Activated T-cell treated with anti-CD3 and anti-CD28 coated beads, Interleukin-2, amount 50 U/mL, for 48 hours (primary cell): ENCODE results near the gene PPP6R3.
"Not testable (repeated sequence)": the region's sequence is repeated elsewhere in the genome, so short reads cannot be mapped to it uniquely, and the experiment has no call there.

Experiments
- DNase-seq, 2 experiments: peaks; one replicate each; pipeline ENCODE4 v3.0.0-alpha.2; 2020

Gene PPP6R3

DNA sequence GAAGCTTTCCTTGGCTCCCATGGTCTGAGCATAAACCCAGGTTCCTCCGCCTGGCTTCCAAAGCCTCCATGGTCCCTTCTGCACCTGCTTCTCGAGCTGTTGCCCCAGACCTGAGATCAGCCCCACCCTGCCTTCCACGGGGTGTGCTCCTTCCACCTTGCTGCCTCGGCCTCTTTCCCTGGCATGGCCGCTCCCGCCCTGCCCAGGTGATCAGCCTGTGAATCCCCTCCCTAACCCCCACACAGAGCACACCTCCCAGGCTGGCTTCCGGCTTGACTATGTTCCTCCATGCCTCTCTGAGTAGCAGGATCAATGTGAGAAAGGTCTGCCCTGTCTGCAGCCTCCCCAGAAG, 2.7 kb upstream of the PPP6R3 start:
- no peak for DNase-seq

DNA sequence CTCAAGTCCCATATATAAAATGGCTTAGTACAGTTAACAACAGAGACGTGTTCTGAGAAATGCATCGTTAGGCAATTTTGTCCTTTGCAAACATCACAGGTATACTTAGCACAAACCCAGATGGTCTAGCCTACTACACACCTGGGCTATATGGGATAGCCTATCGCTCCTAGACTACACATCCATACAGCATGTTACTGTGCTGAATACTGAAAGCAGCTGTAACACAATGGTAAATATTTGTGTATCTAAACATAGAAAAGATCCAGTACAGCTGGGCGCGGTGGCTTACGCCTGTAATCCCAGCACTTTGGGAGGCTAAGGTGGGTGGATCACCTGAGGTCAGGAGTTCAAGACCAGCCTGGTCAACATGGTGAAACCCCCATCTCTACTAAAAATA, 2.2 kb upstream of the PPP6R3 start:
- DNase-seq, result not testable (repeated sequence)

DNA sequence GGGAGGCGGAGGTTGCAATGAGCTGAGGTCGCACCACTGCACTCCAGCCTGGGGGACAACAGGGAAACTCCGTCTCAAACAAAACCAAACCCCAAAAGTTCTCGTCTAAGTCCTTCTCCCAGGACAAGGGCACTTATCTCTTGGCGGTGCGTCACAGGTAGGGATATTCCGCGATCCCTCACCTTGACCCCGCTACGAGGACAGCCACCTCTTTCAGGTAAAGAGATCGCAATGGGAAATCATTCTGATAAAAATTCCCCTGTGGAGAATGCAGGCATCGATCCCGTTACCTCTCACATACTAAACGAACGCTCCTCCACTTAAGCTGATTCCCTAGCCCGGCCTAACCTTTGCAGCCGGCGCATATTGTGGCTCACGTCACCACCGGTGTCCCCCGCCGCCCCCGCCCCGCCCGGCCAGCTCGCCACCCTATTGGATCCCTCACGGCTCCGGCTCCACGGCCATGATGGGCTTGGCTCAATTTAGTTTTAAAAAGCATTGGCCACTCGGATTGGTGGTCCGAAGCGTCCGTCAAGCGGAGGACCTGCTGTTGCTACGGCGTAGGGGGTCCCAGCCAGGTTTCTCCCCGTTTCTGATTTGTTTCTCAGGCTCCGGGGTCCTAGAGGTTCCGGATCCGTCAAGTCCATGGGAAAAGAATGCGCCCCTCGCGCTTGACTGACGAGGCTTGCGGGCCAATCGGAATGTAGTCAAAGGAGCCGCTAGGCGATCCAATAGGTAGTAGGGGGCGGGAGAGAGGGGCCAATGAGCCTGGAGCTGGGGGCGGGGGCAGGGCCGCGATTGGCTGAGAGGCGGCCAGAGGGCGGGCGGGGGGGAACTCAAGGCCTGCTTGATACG, 439 bp upstream of the PPP6R3 start:
- DNase-seq, result peak; percentile 97

DNA sequence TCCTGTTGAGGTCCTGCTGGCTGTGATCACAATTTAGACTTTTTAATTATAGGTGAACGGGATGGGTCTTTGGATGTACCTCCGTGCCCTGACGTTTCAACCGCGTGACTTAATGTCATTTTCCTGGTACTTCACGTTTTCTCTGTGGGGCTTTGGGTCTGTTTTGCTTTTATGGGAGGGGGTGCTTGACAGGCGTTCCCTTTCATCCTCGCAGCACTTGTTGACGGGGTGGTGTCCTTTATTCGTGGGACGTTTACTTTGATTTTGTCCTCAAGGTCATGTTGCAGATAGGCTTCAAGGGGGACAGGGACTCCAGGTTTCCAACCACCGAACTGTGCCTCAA, 994 bp downstream of the PPP6R3 start:
- DNase-seq, result no peak

DNA sequence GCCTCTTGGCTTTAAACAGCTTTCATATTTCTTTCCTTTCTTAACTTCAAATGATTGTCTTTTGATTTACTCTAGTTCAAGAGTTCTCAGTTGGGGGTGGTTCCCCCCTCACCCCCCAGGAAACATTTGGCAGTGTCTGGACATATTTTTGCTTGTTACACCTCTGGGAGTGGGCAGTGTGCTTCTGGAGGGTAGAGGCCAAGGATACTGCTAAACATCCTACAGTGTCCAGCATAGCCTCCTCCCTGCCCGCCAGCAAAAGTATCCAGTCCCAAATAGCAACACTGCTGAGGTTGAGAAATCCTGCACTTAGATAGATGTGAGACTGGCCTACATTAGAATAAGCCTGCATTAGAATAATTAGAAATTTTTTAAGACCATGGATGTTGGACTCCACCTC, 3.2 kb downstream of the PPP6R3 start:
- no peak for DNase-seq

DNA sequence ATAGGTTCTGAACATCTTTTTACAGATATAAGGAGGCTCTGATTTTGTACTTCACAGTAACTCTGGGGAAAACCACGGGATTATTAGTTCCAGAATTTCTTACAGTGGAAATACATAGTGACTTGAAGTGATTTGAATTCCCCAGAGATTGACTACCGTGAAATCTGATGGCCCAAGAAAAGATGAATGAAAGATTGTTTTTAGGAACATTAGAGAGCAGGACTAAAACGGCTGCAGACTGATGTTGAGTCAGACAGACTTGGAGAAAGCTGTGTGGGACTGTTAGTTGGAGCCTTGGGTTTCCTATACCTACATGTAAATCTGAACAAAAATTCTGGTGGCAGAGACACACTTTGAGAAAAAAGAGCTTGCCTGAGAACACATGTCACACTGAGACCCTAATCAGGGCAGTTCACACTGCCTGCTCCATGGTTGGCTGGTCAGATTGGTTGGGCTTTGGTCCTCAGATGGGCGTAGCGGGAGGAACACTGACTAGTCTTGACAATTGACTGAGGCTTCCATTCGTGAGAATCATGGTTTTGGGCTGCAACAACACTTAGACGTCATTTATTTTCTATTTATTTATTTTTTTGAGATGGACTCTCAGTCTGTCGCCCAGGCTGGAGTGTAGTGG, 6.8 kb downstream of the PPP6R3 start:
- no peak for DNase-seq

DNA sequence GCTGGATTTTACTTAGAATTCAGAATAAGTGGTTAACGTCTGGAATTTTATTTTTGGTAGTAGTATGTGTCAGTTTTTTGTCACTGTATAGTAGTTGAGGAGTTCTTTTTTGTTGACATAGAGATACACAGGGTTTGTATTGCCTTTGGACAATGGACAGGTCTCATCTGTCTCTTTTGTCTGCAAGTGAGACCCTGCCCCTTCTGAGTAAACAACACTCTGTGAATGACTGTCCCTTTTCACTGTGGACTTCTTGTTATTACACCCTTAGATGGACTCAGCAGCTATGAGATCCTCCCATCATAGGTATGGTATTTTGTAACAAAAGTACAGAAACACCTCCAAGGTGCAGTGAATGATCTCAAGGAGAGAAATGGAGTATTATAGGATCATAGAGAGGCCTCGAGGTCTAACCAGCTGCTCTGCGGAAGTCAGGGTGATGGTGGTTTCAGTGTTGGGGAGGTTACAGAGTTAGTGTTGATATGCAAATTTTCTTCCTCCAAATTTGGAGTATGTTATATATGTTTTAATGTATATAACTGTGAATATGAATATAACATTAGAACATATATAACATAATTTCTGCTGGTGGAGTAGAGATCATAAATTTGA, 7.8 kb downstream of the PPP6R3 start:
- DNase-seq, result no peak

DNA sequence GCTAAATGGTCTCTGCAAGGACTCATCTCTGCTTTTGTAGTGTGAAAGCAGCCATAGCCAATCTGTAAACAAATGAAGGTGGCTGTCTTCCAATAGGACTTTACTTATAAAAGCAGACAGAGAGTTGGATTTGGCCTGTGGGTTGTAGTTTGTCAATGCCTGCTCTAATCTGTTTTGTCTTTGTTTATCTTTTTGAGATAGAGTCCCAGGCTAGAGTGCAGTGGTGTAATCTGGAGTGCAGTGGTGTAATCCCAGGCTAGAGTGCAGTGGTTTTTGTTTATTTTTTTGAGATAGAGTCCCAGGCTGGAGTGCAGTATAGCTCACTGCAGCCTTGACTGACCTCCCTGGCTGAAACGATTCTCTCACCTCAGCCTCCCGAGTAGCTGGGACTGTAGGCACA, 8.6 kb downstream of the PPP6R3 start:
- DNase-seq, result no peak

DNA sequence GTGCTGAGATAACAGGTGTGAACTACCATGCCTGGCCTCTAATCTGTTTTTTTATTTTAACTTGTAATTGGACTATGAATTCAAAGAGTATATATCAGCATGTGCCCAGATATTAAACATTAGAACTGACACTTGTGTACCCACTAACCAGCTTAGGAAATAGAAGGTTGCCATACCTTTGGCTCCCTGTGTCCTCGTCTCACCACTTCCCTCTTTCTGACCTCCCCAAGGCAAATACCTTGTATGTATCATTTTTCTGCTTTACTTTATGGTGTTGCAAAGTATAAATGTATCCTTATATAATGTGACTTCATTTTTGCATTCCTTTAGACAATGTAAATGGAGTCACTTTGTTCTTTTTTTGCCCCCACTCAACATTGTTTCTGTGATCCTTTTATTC, 9.1 kb downstream of the PPP6R3 start:
- DNase-seq, result no peak

DNA sequence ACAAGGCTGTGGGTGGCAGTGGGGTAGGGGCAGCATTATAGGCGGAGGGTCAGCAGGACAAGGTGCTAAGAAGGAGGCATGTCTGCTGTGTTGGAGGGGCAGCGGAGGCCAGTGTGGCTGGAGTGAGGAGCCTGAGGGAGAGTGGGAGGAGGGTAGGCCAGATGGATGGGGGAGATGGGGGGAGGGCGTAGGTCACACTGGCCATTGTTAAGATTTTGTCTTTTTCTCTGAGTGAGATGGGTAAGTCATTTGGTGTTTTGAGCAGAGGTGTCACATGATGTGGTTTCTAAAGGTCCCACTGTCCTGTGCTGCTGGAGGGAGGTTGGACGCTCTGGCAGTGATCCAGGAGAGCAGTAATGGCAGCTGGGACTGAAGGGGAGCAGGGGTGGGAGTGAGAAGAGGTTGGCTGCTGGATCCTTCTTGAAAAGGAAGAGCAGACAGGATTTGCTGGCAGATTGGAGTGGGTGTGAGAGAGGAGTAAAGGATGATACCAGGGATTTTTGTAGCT, 9.8 kb downstream of the PPP6R3 start:
- no peak for DNase-seq

DNA sequence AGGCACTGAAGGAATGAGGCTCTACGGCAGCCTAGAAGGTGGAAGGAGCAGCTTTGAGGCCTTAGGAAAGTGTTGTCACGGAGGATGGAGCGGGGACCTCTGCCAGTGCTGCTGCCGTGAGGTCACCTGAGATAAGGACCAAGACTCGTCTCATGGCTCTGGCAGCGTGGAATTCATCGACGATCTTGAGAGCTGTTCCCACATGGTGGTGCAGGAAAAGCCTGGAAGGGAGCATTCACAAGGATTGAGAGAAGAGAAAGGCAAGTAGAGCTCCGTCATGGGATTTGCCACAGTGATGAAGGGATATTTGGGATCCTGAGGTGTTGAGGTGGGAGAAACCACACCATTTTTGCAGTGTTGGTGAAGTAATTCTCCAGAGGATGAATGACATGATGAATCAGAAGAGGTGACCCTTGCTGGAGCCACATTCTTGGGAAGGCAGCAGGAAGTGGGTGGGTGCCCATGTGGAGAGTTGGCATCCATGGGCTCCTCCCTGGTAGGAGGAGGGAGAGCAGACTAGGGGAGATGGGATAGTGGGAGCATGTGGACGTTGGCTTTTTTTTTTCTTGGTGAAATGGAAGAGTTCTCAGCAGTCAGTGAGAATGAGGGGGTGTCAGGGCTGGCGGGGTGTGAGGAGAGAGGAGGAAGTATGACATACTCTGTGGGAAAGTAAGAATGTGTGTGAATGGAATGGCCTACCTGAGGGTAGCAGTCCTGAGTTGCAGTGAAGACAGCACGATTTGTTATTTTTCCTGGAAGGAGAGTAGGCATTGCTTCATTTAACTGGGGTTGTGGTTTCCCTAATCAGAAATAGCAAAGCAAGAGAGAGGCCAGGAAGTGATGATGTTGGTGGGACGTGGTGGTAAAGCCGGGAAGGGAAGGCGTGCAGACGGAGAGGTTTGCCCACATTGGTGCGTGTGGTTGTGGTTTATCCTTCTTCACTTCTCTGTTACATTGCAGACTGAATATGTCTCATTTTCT, 11.1 kb downstream of the PPP6R3 start:
- peak; percentile 72 to 75 for DNase-seq

DNA sequence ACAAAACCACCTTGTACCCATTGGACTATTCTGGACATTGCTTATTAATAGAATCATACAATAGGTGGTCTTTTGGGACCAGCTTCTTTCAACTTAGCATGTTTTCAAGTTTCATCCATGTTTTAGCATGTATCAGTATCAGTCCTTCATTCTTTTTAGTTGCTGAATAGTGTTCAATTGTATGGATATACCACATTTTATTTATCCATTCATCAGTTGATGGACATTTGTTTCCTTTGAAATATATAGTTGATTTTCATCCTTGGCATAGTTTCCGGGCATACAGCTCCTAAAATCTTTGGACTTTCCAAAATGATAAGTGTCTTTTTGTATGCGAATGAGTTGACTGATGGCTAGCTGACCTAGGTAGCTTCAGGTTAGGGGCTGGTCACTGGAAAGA, 12.2 kb downstream of the PPP6R3 start:
- no peak for DNase-seq

DNA sequence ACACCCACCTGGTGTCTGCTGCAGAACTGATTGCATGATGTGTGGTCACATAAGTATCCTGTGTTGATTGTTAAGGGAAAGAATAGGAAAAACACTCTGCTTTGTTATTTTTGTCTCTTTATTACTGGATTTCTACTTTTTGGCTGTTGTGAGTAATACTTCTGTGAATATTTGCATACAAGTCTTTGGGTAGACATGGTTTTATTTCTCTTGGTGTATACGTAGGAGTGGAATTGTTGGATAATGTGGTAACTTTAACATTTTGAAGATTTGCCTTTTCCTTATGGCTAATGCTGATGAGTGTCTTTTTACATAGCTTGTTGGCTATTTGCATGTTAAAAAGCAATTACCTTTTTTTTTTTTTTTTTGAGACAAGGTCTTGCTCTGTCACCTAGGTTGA, 13.1 kb downstream of the PPP6R3 start:
- DNase-seq, result no peak

DNA sequence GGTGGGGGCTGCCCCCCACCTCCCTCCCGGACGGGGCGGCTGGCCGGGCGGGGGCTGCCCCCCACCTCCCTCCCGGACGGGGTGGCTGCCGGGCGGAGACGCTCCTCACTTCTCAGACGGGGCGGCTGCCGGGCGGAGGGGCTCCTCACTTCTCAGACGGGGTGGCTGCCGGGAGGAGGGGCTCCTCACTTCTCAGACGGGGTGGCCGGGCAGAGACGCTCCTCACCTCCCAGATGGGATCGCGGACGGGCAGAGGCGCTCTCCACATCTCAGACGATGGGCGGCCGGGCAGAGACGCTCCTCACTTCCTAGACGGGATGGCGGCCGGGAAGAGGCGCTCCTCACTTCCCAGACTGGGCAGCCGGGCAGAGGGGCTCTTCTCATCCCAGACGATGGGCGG, 15.1 kb downstream of the PPP6R3 start:
- not testable (repeated sequence) for DNase-seq

DNA sequence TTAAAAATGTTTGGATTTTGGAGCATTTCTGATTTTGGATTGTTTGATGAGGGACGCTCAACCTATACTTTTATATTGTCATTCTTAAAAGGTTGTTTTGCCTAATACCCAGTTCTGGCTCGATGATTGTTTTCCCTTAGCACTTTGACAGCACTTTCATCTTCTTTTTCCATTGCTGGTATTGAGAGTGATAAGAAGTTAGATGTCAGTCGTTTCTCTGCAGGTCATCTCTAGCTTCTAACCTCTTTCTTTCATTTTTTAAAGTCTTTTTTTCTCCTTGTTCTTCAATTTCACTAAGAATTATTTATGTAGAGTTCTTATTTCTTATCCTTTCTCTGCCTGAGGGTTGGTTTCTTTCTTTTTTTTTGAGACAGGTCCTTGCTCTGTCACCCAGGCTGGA, 18.8 kb downstream of the PPP6R3 start:
- DNase-seq, result no peak

DNA sequence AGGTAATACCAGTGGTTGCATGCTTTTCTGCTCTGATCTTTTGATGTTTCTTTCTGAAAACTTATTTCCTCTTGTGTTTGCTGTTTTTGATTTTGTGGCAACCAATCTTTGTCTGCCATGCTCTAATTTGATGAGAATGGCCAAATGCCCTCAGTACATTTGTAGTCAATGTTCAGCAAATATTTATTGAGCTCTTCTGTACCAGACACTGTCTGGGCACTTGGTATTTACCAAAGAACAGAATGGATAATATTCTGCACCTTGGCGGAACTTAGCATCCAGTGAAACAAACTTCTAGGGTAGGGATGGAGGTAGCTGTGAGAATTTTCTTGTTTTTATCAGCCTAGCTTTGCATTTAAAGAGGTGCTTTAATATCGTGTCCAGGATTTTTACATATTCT, 19.6 kb downstream of the PPP6R3 start:
- DNase-seq, result no peak

DNA sequence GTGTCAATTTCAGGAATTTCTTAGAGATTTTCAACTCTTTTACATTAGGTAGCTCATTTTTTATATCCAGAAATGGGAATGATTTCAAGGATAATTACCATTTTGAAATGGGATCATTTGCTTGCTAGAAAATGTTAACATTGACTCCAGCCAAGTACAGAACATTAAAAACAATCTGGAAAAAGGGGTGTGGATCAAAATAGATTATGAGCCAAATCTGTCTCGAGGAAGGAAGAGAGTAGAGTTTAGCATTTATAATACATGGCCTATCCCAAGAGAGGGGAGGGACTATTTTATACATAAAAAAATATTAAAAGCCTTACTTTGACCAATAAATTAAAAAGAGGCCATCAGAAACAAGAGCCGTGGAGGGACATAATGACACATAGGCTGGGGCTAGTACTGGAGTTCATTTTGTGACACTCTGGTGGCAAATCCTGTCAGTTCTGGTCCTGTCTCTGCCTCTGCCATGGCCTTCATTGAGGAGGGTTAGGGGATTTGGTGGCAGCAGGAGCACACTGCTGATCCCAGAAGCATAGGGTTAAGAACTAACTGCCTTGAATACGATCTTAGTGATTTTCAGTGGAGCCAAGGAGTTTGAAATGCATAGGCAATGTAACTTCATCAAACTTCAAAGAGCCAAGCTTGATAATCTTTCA, 20.4 kb downstream of the PPP6R3 start:
- DNase-seq, result no peak

DNA sequence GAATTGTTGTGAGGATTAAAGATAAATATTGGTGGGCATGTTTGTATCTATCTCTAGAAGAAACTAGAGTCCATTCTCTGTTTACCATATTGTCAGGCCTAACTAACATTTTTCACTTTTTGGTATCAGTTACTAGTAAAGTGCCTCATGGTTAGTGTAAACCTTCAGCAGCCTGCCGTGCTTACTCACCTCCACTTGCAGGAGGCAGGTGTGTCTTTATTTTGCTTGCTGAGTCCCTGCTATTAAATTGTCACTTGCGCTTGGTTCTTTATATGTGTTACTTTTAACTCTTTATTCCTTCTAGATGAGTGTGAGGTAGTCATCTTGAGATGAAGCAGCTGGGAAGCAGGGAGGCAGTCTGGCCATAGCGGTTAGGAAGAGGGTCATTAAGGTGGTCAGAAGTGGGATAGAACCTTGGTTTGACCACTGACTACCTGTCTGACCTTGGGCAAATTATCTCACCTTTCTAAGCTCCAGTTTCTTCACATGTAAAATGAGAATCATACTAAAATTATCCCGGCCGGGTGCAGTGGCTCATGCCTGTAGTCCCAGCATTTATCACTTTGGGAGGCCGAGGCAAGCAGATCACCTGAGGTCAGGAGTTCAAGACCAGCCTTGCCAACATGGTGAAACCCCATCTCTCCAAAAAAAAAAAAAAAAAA, 21.2 kb downstream of the PPP6R3 start:
- no peak for DNase-seq

DNA sequence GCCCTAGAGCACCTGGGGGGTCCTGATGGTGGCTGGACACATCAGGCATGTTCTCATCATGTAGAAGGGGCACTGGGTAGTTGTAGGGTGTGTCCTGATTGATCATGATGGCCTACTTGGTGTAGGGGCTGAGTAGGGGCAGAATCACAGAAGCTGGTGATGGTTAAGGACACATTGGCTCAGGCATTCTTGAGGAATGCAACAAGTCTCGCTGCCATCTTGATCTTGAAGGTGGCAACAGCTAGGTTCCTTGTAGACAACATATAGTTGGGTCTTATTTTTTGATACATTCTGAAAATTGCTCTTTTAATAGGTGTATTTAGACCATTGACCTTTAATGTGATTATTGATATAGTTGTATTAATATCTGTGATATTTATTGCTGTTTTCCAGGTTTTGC, 28.1 kb downstream of the PPP6R3 start:
- no peak for DNase-seq

DNA sequence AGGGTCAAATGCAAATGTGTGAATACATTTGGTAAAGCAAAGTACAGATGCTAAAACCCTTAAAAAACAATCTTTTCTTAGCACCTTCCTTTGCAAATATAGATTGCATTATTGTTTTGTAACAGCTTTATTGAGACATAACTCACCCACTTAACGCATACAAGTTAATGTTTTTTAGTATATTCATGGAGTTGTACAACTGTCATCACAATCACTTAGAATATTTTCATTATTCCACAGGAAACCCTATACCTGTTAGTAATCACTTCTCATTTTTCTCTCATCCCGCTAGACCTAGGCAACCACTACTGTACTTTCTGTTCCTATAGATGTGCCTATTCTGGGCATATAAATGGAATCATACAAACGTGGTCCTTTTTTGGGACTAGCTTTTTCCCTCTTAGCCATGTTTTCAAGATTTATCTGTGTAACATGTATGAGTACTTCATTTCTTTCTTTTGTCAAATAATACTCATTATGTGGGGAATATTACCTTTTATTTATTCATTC, 34.7 kb downstream of the PPP6R3 start:
- no peak for DNase-seq

DNA sequence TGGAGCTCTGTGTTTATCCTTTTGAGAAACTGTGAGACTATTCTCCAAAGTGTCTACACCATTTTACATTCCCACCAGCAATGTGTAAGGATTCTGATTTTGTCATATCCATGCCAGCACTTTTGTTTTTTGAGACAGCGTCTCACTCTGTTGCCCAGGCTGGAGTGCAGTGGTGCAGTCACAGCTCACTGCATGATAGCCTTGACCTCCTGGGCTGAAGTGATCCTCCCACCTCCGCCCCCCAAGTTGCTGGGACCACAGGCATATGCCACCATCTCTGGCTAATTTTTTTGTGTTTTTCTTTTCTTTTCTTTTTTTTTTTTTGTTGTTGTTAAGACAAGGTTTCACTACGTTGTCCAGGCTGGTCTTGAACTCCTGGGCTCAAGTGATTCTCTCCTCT, 35.3 kb downstream of the PPP6R3 start:
- DNase-seq, result no peak

DNA sequence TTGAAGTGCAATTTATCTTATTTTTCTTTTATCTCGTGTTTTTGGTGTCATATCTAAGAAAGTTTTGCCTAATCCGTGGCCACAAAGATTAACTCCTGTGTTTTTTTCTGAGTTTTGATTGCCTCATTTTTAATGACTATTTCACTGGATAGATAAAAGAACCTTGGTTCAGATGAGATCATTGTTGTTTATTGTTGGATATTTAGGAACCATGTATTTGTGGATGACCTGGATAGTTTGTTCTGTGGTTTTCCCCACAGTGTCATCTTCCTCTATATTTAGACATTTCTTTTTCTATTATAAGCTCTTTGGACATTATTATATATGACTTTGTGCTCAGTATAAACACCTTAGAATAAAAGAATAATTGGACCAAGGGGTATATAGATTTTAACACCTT, 37.2 kb downstream of the PPP6R3 start:
- no peak for DNase-seq
